H1 (cell line): ENCODE results near the gene PLEKHA3. TPM values are rescaled to one million over a fixed set of nuclear protein-coding genes. Genes with fewer than 3 reads are reported as not detected.

Experiments
- CTCF ChIA-PET: fragments of 300-600 bp; sonication (Branson Sonifier 250); formaldehyde crosslinking; loops from one replicate; lab custom pipeline; 2021; ENCODE audit not compliant: partially characterized antibody; lab: Charles Lee
- POLR2A ChIA-PET: fragments of 300-600 bp; sonication (Branson Sonifier 250); formaldehyde crosslinking; loops from one replicate; lab custom pipeline; 2021; ENCODE audit warnings: inconsistent platforms; ENCODE audit not compliant: partially characterized antibody; lab: Charles Lee
- DNase-seq, 2 experiments: peaks; one replicate each; pipeline versions ENCODE4 v3.0.0 to v3.0.0-alpha.2; 2010 to 2022; ENCODE audit warnings: low spot score in 2 of 2, low read depth in 1 of 2, mixed read lengths in 1 of 2
- FAIRE-seq: peaks from 2 replicates; lab custom pipeline; 2011; peaks lifted over from hg19 to GRCh38; lab: Jason Lieb, UNC
- H2AFZ ChIP-seq: 2 replicates; pipeline ENCODE4 v1.8.1; 2012; ENCODE audit warnings: low read length, inconsistent platforms
- H2AK5ac ChIP-seq: 2 replicates; pipeline ENCODE4 v1.6.1; 2013; ENCODE audit warnings: low read depth, low read length
- H2BK120ac ChIP-seq: replicated peaks from 2 replicates; pipeline ENCODE3; 2013; ENCODE audit warnings: low read depth, low read length, inconsistent platforms
- H2BK12ac ChIP-seq: 2 replicates; pipeline ENCODE4 v1.6.1; 2013; ENCODE audit warnings: low read depth, low read length
- H2BK15ac ChIP-seq: 2 replicates; pipeline ENCODE4 v1.6.1; 2013; ENCODE audit warnings: low read length
- H2BK20ac ChIP-seq: 2 replicates; pipeline ENCODE4 v1.6.1; 2013; ENCODE audit warnings: low read length
- H2BK5ac ChIP-seq: 2 replicates; pipeline ENCODE4 v1.6.1; 2013; ENCODE audit warnings: low read depth, low read length
- H3K14ac ChIP-seq: 2 replicates; pipeline ENCODE4 v1.6.1; 2013; ENCODE audit warnings: inconsistent platforms; ENCODE audit not compliant: insufficient read length
- H3K18ac ChIP-seq: 2 replicates; pipeline ENCODE4 v1.6.1; 2013; ENCODE audit warnings: low read length; ENCODE audit errors: extremely low read depth
- H3K23ac ChIP-seq: 2 replicates; pipeline ENCODE4 v1.6.1; 2013; ENCODE audit warnings: inconsistent platforms; ENCODE audit not compliant: insufficient read length
- H3K23me2 ChIP-seq: 2 replicates; pipeline ENCODE4 v1.6.1; 2013; ENCODE audit warnings: low read depth, low read length
- H3K27ac ChIP-seq: 2 replicates; pipeline ENCODE4 v1.6.1; 2011; ENCODE audit warnings: low read depth, low read length, inconsistent platforms
- H3K27me3 ChIP-seq, 4 experiments: replicated peaks in 1 of 4; 1 replicate in 1 of 4; 2 replicates in 3 of 4; pipeline versions ENCODE4 v1.6.1 to v1.8.1; 2011 to 2013; ENCODE audit warnings: low read length in 3 of 4, mild to moderate bottlenecking in 3 of 4, inconsistent platforms in 2 of 4, mixed read lengths in 2 of 4, moderate library complexity in 1 of 4; ENCODE audit not compliant: control insufficient read depth in 3 of 4, insufficient read depth in 3 of 4; ENCODE audit errors: extremely low read depth in 1 of 4
- H3K36me3 ChIP-seq, 4 experiments: 2 replicates each; pipeline versions ENCODE4 v1.6.1 to v1.8.1; 2011 to 2013; ENCODE audit warnings: mild to moderate bottlenecking in 4 of 4, low read length in 3 of 4, moderate library complexity in 2 of 4, control low read depth in 1 of 4, inconsistent platforms in 1 of 4; ENCODE audit not compliant: insufficient read depth in 4 of 4, control insufficient read depth in 2 of 4
- H3K4ac ChIP-seq: replicated peaks from 2 replicates; pipeline ENCODE3; 2013; ENCODE audit warnings: low read length, low read depth, mixed read lengths, inconsistent platforms; ENCODE audit not compliant: insufficient read length
- H3K4me1 ChIP-seq, 4 experiments: replicated peaks in 1 of 4; 1 replicate in 1 of 4; 2 replicates in 3 of 4; pipeline versions ENCODE4 v1.6.1 to v1.8.1; 2011 to 2013; ENCODE audit warnings: low read length in 3 of 4, inconsistent platforms in 2 of 4, mixed read lengths in 1 of 4; ENCODE audit not compliant: insufficient read depth in 4 of 4, control insufficient read depth in 3 of 4
- H3K4me2 ChIP-seq, 2 experiments: 2 replicates each; pipeline versions ENCODE4 v1.6.1 to v1.8.1; 2011 to 2013; ENCODE audit warnings: low read depth in 2 of 2, low read length in 2 of 2, control low read depth in 1 of 2, inconsistent platforms in 1 of 2, mild to moderate bottlenecking in 1 of 2; ENCODE audit not compliant: insufficient read depth in 1 of 2
- H3K4me3 ChIP-seq, 4 experiments: fragments of 200-600, 300-600 bp in 1 of 4; sonication (generic), shearing (Covaris generic), sonication (Bioruptor Twin) in 1 of 4; 2 replicates each; pipeline versions ENCODE4 v1.5.1 to v1.8.1; 2011 to 2016; ENCODE audit warnings: low read length in 4 of 4, low read depth in 3 of 4, control low read depth in 2 of 4, inconsistent platforms in 2 of 4, mild to moderate bottlenecking in 2 of 4, mixed read lengths in 1 of 4, moderate library complexity in 1 of 4; ENCODE audit not compliant: insufficient read depth in 2 of 4; ENCODE audit errors: extremely low read depth in 1 of 4
- H3K56ac ChIP-seq: replicated peaks from 2 replicates; pipeline ENCODE3; 2013; ENCODE audit warnings: low read depth, mild to moderate bottlenecking, mixed read lengths, low read length, inconsistent platforms; ENCODE audit not compliant: insufficient read length
- H3K79me1 ChIP-seq: 2 replicates; pipeline ENCODE4 v1.6.1; 2013; ENCODE audit warnings: low read depth, low read length, control low read depth
- H3K79me2 ChIP-seq, 2 experiments: 2 replicates each; pipeline versions ENCODE4 v1.6.1 to v1.8.1; 2012 to 2013; ENCODE audit warnings: low read length in 2 of 2, mild to moderate bottlenecking in 2 of 2, inconsistent platforms in 1 of 2; ENCODE audit not compliant: insufficient read depth in 2 of 2, control insufficient read depth in 1 of 2
- H3K9ac ChIP-seq, 4 experiments: replicated peaks in 1 of 4; 1 replicate in 1 of 4; 2 replicates in 3 of 4; pipeline versions ENCODE4 v1.6.1 to v1.8.1; 2011 to 2013; ENCODE audit warnings: low read depth in 3 of 4, low read length in 3 of 4, control low read depth in 2 of 4, mild to moderate bottlenecking in 2 of 4, moderate library complexity in 2 of 4, inconsistent platforms in 1 of 4; ENCODE audit errors: extremely low read depth in 1 of 4
- H3K9me3 ChIP-seq, 2 experiments: 2 replicates each; pipeline versions ENCODE4 v1.6.1 to v1.8.1; 2012 to 2013; ENCODE audit warnings: mild to moderate bottlenecking in 2 of 2, moderate library complexity in 2 of 2, control low read depth in 1 of 2, inconsistent platforms in 1 of 2, low read depth in 1 of 2, low read length in 1 of 2, mixed read lengths in 1 of 2; ENCODE audit not compliant: insufficient read depth in 2 of 2
- H4K20me1 ChIP-seq, 2 experiments: replicated peaks in 1 of 2; 2 replicates each; pipeline versions ENCODE3 to v1.8.1; 2011 to 2013; ENCODE audit warnings: inconsistent platforms in 2 of 2, low read length in 2 of 2, mild to moderate bottlenecking in 1 of 2; ENCODE audit not compliant: insufficient read depth in 2 of 2, control insufficient read depth in 1 of 2
- H4K5ac ChIP-seq: 2 replicates; pipeline ENCODE4 v1.6.1; 2013; ENCODE audit warnings: low read length, low read depth, mixed read lengths, inconsistent platforms; ENCODE audit not compliant: insufficient read length
- H4K8ac ChIP-seq: 2 replicates; pipeline ENCODE4 v1.8.0; 2013; ENCODE audit warnings: mild to moderate bottlenecking, moderate library complexity, low read length, inconsistent platforms; ENCODE audit not compliant: insufficient read depth; ENCODE audit errors: extremely low read depth
- H4K91ac ChIP-seq: replicated peaks from 2 replicates; pipeline ENCODE3; 2013; ENCODE audit warnings: low read length, mixed read lengths, inconsistent platforms; ENCODE audit not compliant: insufficient read length
- BRCA1 ChIP-seq: IDR thresholded peaks from 2 replicates; pipeline ENCODE4 v1.6.1; 2012; ENCODE audit warnings: low read depth, low read length, improper control_type of control experiment
- CBX5 ChIP-seq: fragments of 300-800, 300-1000 bp; sonication (generic); IDR thresholded peaks from 2 replicates; pipeline ENCODE4 v1.7.1; 2016; ENCODE audit warnings: antibody characterized with exemption, low read length, low read depth
- CHD2 ChIP-seq: IDR thresholded peaks from 2 replicates; pipeline ENCODE4 v1.6.1; 2012; ENCODE audit warnings: low read length, improper control_type of control experiment
- FOSL1 ChIP-seq: IDR thresholded peaks from 2 replicates; pipeline ENCODE4 v1.6.1; 2011; ENCODE audit warnings: mild to moderate bottlenecking, low read depth, low read length, moderate library complexity; ENCODE audit not compliant: insufficient read depth
- HDAC6 ChIP-seq: IDR thresholded peaks from one replicate; pipeline ENCODE4 v1.7.1; 2012; ENCODE audit warnings: low read depth, mild to moderate bottlenecking, inconsistent platforms, low read length, moderate library complexity
- RAD21 ChIP-seq, 2 experiments: IDR thresholded peaks in 1 of 2; conservative IDR thresholded peaks in 1 of 2; 2 replicates each; pipeline ENCODE4 v1.6.1; 2011; ENCODE audit warnings: low read depth in 2 of 2, low read length in 2 of 2, improper control_type of control experiment in 1 of 2, inconsistent platforms in 1 of 2, mild to moderate bottlenecking in 1 of 2, moderate library complexity in 1 of 2
- ZNF274 ChIP-seq: IDR thresholded peaks from 2 replicates; pipeline ENCODE4 v1.7.0; 2012; ENCODE audit warnings: low read length, borderline replicate concordance; ENCODE audit errors: extremely low read depth
- WGBS, 2 experiments: shearing (Covaris generic) in 1 of 2; methylation state at CpG; one replicate each; pipeline versions ENCODE4 v1.1.6 to v1.1.7; 2013 to 2015; ENCODE audit warnings: low lambda C conversion rate in 2 of 2, mixed read lengths in 2 of 2, inconsistent platforms in 1 of 2, low coverage in 1 of 2, missing lambda C conversion rate in 1 of 2; ENCODE audit not compliant: insufficient replicate concordance in 2 of 2, insufficient coverage in 1 of 2, insufficient read length in 1 of 2; ENCODE audit errors: extremely low coverage in 1 of 2, missing lambda C conversion rate in 1 of 2; 5-methylcytosine and 5-hydroxymethylcytosine counted together
- polyA plus RNA-seq, 7 experiments: library from polyadenylated mRNA; depleted of rRNA in 3 of 7; stranded (reverse) in 5 of 7; unstranded in 2 of 7; fragments of >200 nt in 5 of 7; fragments of 200-250 nt in 2 of 7; gene quantifications; 1 replicate in 5 of 7; 2 replicates in 1 of 7; 4 replicates in 1 of 7; pipeline versions ENCODE4 v1.2.1 to v1.2.3, GENCODE V29; 2011 to 2013; ENCODE audit warnings: missing spikeins in 2 of 7, mixed read lengths in 2 of 7
- total RNA-seq: library from RNA; stranded (reverse); fragmentation: NEBNext Ultra II Directional; extraction: Animal tissue kit (Norgen Biotek cat#: 25700); gene quantifications from 2 replicates; pipeline ENCODE4 v1.2.1, GENCODE V29; 2021

The PLEKHA3 gene
- total and polyA plus RNA-seq, 2 of the 8 experiments (the other 6 are each of a cell fraction or from before 2014, with no cell fraction given) = 1.9 to 20.1 TPM

DNA sequence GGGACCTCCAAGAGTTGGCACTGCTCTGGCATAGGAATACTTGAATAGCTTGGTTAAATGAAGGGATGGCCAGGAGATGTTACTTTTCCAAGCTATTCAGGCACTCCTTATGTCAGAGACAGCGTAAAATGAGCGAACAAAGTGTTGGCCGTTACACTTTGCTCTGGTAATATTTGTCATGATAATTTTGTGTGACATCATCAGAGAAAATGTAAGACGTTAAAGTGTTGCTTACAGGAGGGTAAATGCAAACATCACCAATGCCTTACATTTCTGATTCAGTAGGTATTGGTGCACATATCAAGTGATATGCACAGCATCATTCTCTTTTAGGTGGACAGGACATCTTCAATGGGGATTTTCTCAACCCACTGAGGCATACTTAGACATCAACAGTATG lies 46.0 kb downstream of the PLEKHA3 start:
- H4K20me1 ChIP-seq = peaks cover 0 to 8% of the 10 kb centered on the region in 2 experiments
- FAIRE-seq = no peak
- H3K79me2 ChIP-seq = peaks cover 5 to 68% of the 10 kb centered on the region in 2 experiments; a peak in 3 of 4 replicates
- TF ChIP-seq CHD2 (no peak), HDAC6 (no peak), CBX5 (no peak), ZNF274 (no peak), FOSL1 (no peak), RAD21 (IDR thresholded peaks at IDR 0.05 in 1 of 2, conservative IDR thresholded peaks at IDR 0.05 in 1 of 2; ENCODE audit: low read depth in 2 of 2, low read length in 2 of 2) (no peak), BRCA1 (no peak)

More for the DNA sequence above, 46.0 kb downstream of the PLEKHA3 start:
- no peak overlapping the region for H3K4me3 ChIP-seq
- H2BK15ac ChIP-seq = no peak overlapping the region
- H3K23ac ChIP-seq = no peak overlapping the region
- no peak overlapping the region for H3K18ac ChIP-seq
- no peak overlapping the region for H4K91ac ChIP-seq
- POLR2A ChIA-PET = no interaction called here
- H4K8ac ChIP-seq = no peak overlapping the region
- H2BK5ac ChIP-seq = no peak overlapping the region
- H2BK120ac ChIP-seq = no peak overlapping the region
- no peak overlapping the region for H3K14ac ChIP-seq
- H3K27ac ChIP-seq = no peak overlapping the region
- H3K4ac ChIP-seq = no peak overlapping the region
- H3K4me1 ChIP-seq = no peaks in the 10 kb centered on the region
- WGBS, 2 experiments = 89% methylated on average over 4 of the region's 4 CpGs; no CpG with 5 or more reads in 1 of the 2 experiments
- H3K4me2 ChIP-seq = no peak overlapping the region
- no peak overlapping the region for H2AFZ ChIP-seq
- no peaks in the 10 kb centered on the region for H3K27me3 ChIP-seq
- CTCF ChIA-PET = interaction anchor here (0.6 to 1.0 kb wide), 4 partner anchors 10 to 1391 kb away, joined by 3 to 4 read pairs (median 4); no protein-coding TSS in a partner anchor
- H3K9me3 ChIP-seq = no peaks in the 10 kb centered on the region
- H3K9ac ChIP-seq = peak overlapping the region in 1 of 4 experiments; percentile 28; a peak in 1 of 7 replicates
- no peak overlapping the region for H2AK5ac ChIP-seq
- no peak overlapping the region for H3K56ac ChIP-seq
- H2BK12ac ChIP-seq = no peak overlapping the region
- DNase-seq = no peak
- no peak overlapping the region for H2BK20ac ChIP-seq
- peaks cover 0 to 4% (median 1%) of the 10 kb centered on the region in 4 experiments; a peak in 4 of 8 replicates for H3K36me3 ChIP-seq
- H3K79me1 ChIP-seq = peaks cover 9% of the 10 kb centered on the region
- H3K23me2 ChIP-seq = peaks cover 7% of the 10 kb centered on the region
- no peak overlapping the region for H4K5ac ChIP-seq
